Measurements from ENCODE around the gene CNEP1R1.

CNEP1R1 gene

DNA sequence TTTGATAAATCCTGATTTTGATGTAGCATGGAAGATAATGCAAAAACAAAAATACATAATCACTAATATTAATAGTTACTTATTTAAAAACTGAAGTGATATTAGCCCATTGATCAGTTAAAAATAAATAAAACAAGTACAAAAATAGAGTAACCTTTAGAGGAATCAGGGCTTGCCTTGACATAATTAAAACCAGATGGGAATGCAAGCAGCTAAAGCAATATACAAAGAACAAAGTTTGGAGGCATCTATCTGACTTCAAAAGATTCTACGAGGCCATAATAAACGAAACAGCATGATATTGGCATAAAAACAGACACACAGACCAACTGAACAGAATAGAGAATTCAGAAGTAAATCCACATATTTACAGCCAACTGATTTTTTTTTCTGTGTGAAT, 25.8 kb downstream of the CNEP1R1 start:
- no peaks in the 10 kb centered on the region for H3K9me3 ChIP-seq (ENCODE audit: control insufficient read depth, low read length)
- H3K9ac ChIP-seq: no peak overlapping the region
- no peaks in the 10 kb centered on the region for H3K4me1 ChIP-seq
- no peak overlapping the region for H2AFZ ChIP-seq
- no peaks in the 10 kb centered on the region for H3K79me2 ChIP-seq
- no peak overlapping the region for H3K4me2 ChIP-seq (ENCODE audit: low read length)
- H3K27me3 ChIP-seq (ENCODE audit: control insufficient read depth, insufficient read depth, low read length): no peaks in the 10 kb centered on the region
- H3K27ac ChIP-seq: no peak overlapping the region
- TF ChIP-seq CTCF (IDR thresholded peaks at IDR 0.05): no peak
- no peak overlapping the region for H3K4me3 ChIP-seq (ENCODE audit: low read depth, low read length)
- H3K36me3 ChIP-seq (ENCODE audit: control insufficient read depth, insufficient read depth, low read length): no peaks in the 10 kb centered on the region

DNA sequence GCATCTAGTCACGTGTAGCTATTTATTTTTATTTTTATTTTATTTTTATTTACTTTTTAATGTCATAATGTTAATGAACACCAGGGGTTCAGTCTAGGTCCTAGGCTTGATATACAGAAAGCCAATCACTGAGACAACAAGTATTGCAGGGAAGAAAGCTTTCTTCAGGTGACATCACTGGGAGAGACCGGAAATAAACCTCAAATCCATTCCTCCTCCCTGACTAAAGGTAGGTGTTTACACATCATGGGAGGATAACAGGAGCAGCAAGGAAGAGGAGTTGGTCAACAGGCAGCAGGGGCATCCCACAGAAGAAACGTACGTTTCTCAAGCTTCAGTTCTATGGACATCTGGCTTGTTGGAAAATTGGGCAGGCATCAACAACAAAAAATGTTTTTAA, 31.2 kb downstream of the CNEP1R1 start:
- Histone ChIP-seq H3K79me2 (no peaks in the 10 kb centered on the region), H2AFZ (no peak overlapping the region), H3K9ac (no peak overlapping the region), H3K36me3 (ENCODE audit: control insufficient read depth, insufficient read depth, low read length) (no peaks in the 10 kb centered on the region), H3K4me3 (ENCODE audit: low read depth, low read length) (no peak overlapping the region), H3K27ac (no peak overlapping the region), H3K9me3 (ENCODE audit: control insufficient read depth, low read length) (no peaks in the 10 kb centered on the region), H3K4me2 (ENCODE audit: low read length) (no peak overlapping the region), H3K4me1 (no peaks in the 10 kb centered on the region), H3K27me3 (ENCODE audit: control insufficient read depth, insufficient read depth, low read length) (no peaks in the 10 kb centered on the region)
- TF ChIP-seq CTCF (IDR thresholded peaks at IDR 0.05): no peak

DNA sequence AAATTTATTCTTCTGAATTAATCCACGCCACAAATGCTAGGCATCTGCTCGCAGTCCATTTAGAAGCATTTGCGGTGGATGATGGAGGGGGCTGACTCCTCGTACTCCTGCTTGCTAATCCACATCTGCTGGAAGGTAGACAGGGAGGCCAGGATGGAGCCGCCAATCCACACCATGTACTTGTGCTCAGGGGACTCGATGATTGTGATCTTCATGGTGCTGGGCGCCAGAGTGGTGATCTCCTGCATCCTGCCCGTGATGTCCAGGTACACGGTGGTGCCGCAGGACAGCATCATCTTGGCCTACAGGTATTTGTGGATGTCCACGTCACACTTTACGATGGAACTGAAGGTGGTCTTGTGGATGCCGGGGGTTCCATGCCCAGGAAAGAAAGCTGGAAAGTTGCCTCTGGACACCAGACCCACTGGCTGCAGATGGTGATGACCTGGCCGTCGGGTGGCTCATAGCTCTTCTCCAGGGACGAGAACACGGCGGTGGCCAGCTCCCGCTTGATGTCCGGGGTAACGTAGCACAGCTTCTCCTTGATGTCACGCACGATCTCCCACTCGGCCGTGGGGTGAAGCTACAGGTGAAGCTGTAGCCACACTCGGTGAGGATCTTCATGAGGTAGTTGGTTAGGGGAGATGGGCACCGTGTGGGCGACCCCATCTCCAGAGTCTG, 33.2 kb downstream of the CNEP1R1 start:
- Histone ChIP-seq H3K9ac (no peak overlapping the region), H3K4me1 (no peaks in the 10 kb centered on the region), H3K4me2 (ENCODE audit: low read length) (no peak overlapping the region), H3K79me2 (no peaks in the 10 kb centered on the region), H3K36me3 (ENCODE audit: control insufficient read depth, insufficient read depth, low read length) (no peaks in the 10 kb centered on the region), H2AFZ (no peak overlapping the region), H3K4me3 (ENCODE audit: low read depth, low read length) (no peak overlapping the region), H3K27ac (no peak overlapping the region), H3K27me3 (ENCODE audit: control insufficient read depth, insufficient read depth, low read length) (no peaks in the 10 kb centered on the region), H3K9me3 (ENCODE audit: control insufficient read depth, low read length) (no peaks in the 10 kb centered on the region)
- TF ChIP-seq CTCF (IDR thresholded peaks at IDR 0.05): no peak

GRCh38 chr16:50059111-50059510, 34.1 kb downstream of the CNEP1R1 start:
- Histone ChIP-seq H2AFZ (no peak overlapping the region), H3K4me1 (no peaks in the 10 kb centered on the region), H3K79me2 (no peaks in the 10 kb centered on the region), H3K4me2 (ENCODE audit: low read length) (no peak overlapping the region), H3K9me3 (ENCODE audit: control insufficient read depth, low read length) (no peaks in the 10 kb centered on the region), H3K4me3 (ENCODE audit: low read depth, low read length) (no peak overlapping the region), H3K27me3 (ENCODE audit: control insufficient read depth, insufficient read depth, low read length) (no peaks in the 10 kb centered on the region), H3K36me3 (ENCODE audit: control insufficient read depth, insufficient read depth, low read length) (no peaks in the 10 kb centered on the region), H3K9ac (no peak overlapping the region), H3K27ac (no peak overlapping the region)
- no peak for TF ChIP-seq CTCF (IDR thresholded peaks at IDR 0.05)

DNA sequence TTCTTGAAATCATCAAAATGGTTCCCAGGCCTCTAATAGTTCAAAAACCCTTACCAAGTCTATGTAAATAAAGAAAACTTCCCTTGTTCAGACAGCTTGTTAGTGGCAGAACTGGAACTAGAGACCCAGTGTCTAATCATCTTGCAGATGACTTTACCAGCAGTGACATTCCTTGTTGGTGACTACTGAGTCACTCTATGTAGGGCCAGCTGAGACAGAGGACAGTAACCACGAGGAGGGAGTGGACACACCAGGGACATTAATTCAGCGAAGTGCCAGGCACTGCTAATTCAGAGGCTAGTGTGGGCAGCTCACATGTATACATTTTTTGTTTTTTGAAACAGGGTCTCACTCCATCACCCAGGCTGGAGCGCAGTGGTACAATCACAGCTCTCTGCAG, 34.6 kb downstream of the CNEP1R1 start:
- Histone ChIP-seq H3K36me3 (ENCODE audit: control insufficient read depth, insufficient read depth, low read length) (no peaks in the 10 kb centered on the region), H3K79me2 (no peaks in the 10 kb centered on the region), H3K4me3 (ENCODE audit: low read depth, low read length) (no peak overlapping the region), H3K9me3 (ENCODE audit: control insufficient read depth, low read length) (no peaks in the 10 kb centered on the region), H3K4me2 (ENCODE audit: low read length) (no peak overlapping the region), H2AFZ (no peak overlapping the region), H3K27ac (no peak overlapping the region), H3K9ac (no peak overlapping the region), H3K4me1 (no peaks in the 10 kb centered on the region), H3K27me3 (ENCODE audit: control insufficient read depth, insufficient read depth, low read length) (no peaks in the 10 kb centered on the region)
- no peak for TF ChIP-seq CTCF (IDR thresholded peaks at IDR 0.05)

Measured in parathyroid adenoma (tissue), 2 donors.